ENCODE measurements around the gene UGT1A7.

UGT1A7 gene

GRCh38 chr2:233686928-233687327 lies 5.2 kb downstream of the UGT1A7 start:
- no peak for TF ChIP-seq CTCF (IDR thresholded peaks at IDR 0.05; ENCODE audit: insufficient read depth, low read length, poor library complexity, severe bottlenecking)
- DNase-seq (ENCODE audit: extremely low read depth, insufficient read length): no peak
- H3K27me3 ChIP-seq (replicated peaks; ENCODE audit: control insufficient read depth, insufficient read depth, low read length): 0 out of 2 replicates have a peak, but pooled peaks cover 1% of the 10 kb centered on the region
- H3K36me3 ChIP-seq (ENCODE audit: control insufficient read depth, insufficient read depth, low read length): no peaks in the 10 kb centered on the region
- H3K4me3 ChIP-seq (replicated peaks; ENCODE audit: low read depth, low read length): no peak overlapping the region

- no peak for TF ChIP-seq CTCF (IDR thresholded peaks at IDR 0.05; ENCODE audit: insufficient read depth, low read length, poor library complexity, severe bottlenecking)
Observed at GRCh38 chr2:233688341-233688740, 6.6 kb downstream of the UGT1A7 start.

GRCh38 chr2:233689031-233689430 lies 7.3 kb downstream of the UGT1A7 start:
- no peak for TF ChIP-seq CTCF (IDR thresholded peaks at IDR 0.05; ENCODE audit: insufficient read depth, low read length, poor library complexity, severe bottlenecking)

More at GRCh38 chr2:233688341-233688740, 6.6 kb downstream of the UGT1A7 start:
- no peak for DNase-seq (ENCODE audit: extremely low read depth, insufficient read length)
- Histone ChIP-seq H3K4me3 (replicated peaks; ENCODE audit: low read depth, low read length) (no peak overlapping the region), H3K36me3 (ENCODE audit: control insufficient read depth, insufficient read depth, low read length) (no peaks in the 10 kb centered on the region), H3K27me3 (replicated peaks; ENCODE audit: control insufficient read depth, insufficient read depth, low read length) (0 out of 2 replicates have a peak, but pooled peaks cover 1% of the 10 kb centered on the region)

GRCh38 chr2:233689501-233689900 lies 7.8 kb downstream of the UGT1A7 start:
- H3K36me3 ChIP-seq (ENCODE audit: control insufficient read depth, insufficient read depth, low read length): no peaks in the 10 kb centered on the region
- H3K27me3 ChIP-seq (replicated peaks; ENCODE audit: control insufficient read depth, insufficient read depth, low read length): no peaks in the 10 kb centered on the region
- TF ChIP-seq CTCF (IDR thresholded peaks at IDR 0.05; ENCODE audit: insufficient read depth, low read length, poor library complexity, severe bottlenecking): no peak
- no peak for DNase-seq (ENCODE audit: extremely low read depth, insufficient read length)
- H3K4me3 ChIP-seq (replicated peaks; ENCODE audit: low read depth, low read length): no peak overlapping the region

More at GRCh38 chr2:233689031-233689430, 7.3 kb downstream of the UGT1A7 start:
- H3K4me3 ChIP-seq (replicated peaks; ENCODE audit: low read depth, low read length): no peak overlapping the region
- no peaks in the 10 kb centered on the region for H3K36me3 ChIP-seq (ENCODE audit: control insufficient read depth, insufficient read depth, low read length)
- H3K27me3 ChIP-seq (replicated peaks; ENCODE audit: control insufficient read depth, insufficient read depth, low read length): 0 out of 2 replicates have a peak, but pooled peaks cover 1% of the 10 kb centered on the region
- DNase-seq (ENCODE audit: extremely low read depth, insufficient read length): no peak

GRCh38 chr2:233690444-233690843 lies 8.7 kb downstream of the UGT1A7 start:
- H3K36me3 ChIP-seq (ENCODE audit: control insufficient read depth, insufficient read depth, low read length): no peaks in the 10 kb centered on the region
- no peak for TF ChIP-seq CTCF (IDR thresholded peaks at IDR 0.05; ENCODE audit: insufficient read depth, low read length, poor library complexity, severe bottlenecking)
- H3K4me3 ChIP-seq (replicated peaks; ENCODE audit: low read depth, low read length): no peak overlapping the region
- H3K27me3 ChIP-seq (replicated peaks; ENCODE audit: control insufficient read depth, insufficient read depth, low read length): no peaks in the 10 kb centered on the region
- DNase-seq (ENCODE audit: extremely low read depth, insufficient read length): no peak
